GM23338 (cell line): ENCODE data around the gene OPN3. TPM values are rescaled to one million over a fixed set of nuclear protein-coding genes. Genes with fewer than 3 reads are reported as not detected.

Experiments
- ATAC-seq: fragments of 200-7000 bp; cut with Tn5 transposase; 3 replicates; pipeline ENCODE4 v1.9.1; 2020
- DNase-seq: peaks from one replicate; pipeline ENCODE4 v3.0.0-alpha.2; 2015; ENCODE audit warnings: low spot score
- H2AFZ ChIP-seq: fragments of 200-600 bp; sonication (generic); 2 replicates; pipeline ENCODE4 v1.8.0; 2016; ENCODE audit warnings: antibody characterized with exemption, mild to moderate bottlenecking, moderate library complexity
- H3F3A ChIP-seq: fragments of 200-600 bp; sonication (generic); replicated peaks from 2 replicates; pipeline ENCODE4 v1.8.0; 2017; ENCODE audit warnings: antibody characterized with exemption, mixed run types, low read depth
- H3K27ac ChIP-seq: fragments of 200-600 bp; sonication (generic); 2 replicates; pipeline ENCODE4 v1.6.1; 2016; ENCODE audit warnings: low read depth
- H3K27me3 ChIP-seq: fragments of 200-600 bp; sonication (generic); 2 replicates; pipeline ENCODE4 v1.8.0; 2016; ENCODE audit warnings: mild to moderate bottlenecking, mixed run types, moderate library complexity; ENCODE audit not compliant: insufficient read depth
- H3K36me3 ChIP-seq: fragments of 200-600 bp; sonication (generic); 2 replicates; pipeline ENCODE4 v1.8.0; 2016; ENCODE audit warnings: mild to moderate bottlenecking; ENCODE audit not compliant: insufficient read depth
- H3K4me1 ChIP-seq: fragments of 200-600 bp; sonication (generic); 2 replicates; pipeline ENCODE4 v1.8.0; 2016; ENCODE audit warnings: mild to moderate bottlenecking, moderate library complexity; ENCODE audit not compliant: insufficient read depth
- H3K4me2 ChIP-seq: fragments of 200-600 bp; sonication (generic); 2 replicates; pipeline ENCODE4 v1.7.1; 2017; ENCODE audit warnings: mixed run types
- H3K4me3 ChIP-seq: fragments of 200-600 bp; sonication (generic); 2 replicates; pipeline ENCODE4 v1.6.1; 2016; ENCODE audit warnings: mixed run types
- H3K79me2 ChIP-seq: fragments of 200-600 bp; sonication (generic); replicated peaks from 2 replicates; pipeline ENCODE4 v1.8.0; 2017; ENCODE audit warnings: mild to moderate bottlenecking; ENCODE audit not compliant: insufficient read depth
- H3K9me2 ChIP-seq: fragments of 200-600 bp; sonication (generic); 2 replicates; pipeline ENCODE4 v1.8.0; 2017; ENCODE audit not compliant: insufficient read depth
- H4K20me1 ChIP-seq: fragments of 200-600 bp; sonication (generic); replicated peaks from 2 replicates; pipeline ENCODE4 v1.8.0; 2017; ENCODE audit warnings: mild to moderate bottlenecking; ENCODE audit not compliant: insufficient read depth
- H3K27ac Mint-ChIP-seq: 2 replicates; pipeline ENCODE4 v1.8.0; 2020; ENCODE audit warnings: inconsistent platforms, mild to moderate bottlenecking, moderate library complexity, mixed read lengths
- H3K27me3 Mint-ChIP-seq: 3 replicates; pipeline ENCODE4 v1.8.0; 2022; ENCODE audit warnings: low read depth, mild to moderate bottlenecking, moderate library complexity, mixed read lengths, inconsistent platforms; ENCODE audit not compliant: insufficient read depth, poor library complexity
- H3K36me3 Mint-ChIP-seq: 3 replicates; pipeline ENCODE4 v1.8.0; 2021; ENCODE audit warnings: low read depth, mild to moderate bottlenecking, inconsistent platforms, moderate library complexity, mixed read lengths
- H3K4me1 Mint-ChIP-seq: 3 replicates; pipeline ENCODE4 v1.8.0; 2020; ENCODE audit warnings: mild to moderate bottlenecking, inconsistent platforms, mixed read lengths
- H3K4me3 Mint-ChIP-seq: 3 replicates; pipeline ENCODE4 v1.8.0; 2021; ENCODE audit warnings: moderate library complexity, mild to moderate bottlenecking, inconsistent platforms, mixed read lengths
- H3K9me3 Mint-ChIP-seq: 3 replicates; pipeline ENCODE4 v1.8.0; 2020; ENCODE audit warnings: moderate library complexity, mild to moderate bottlenecking, inconsistent platforms, mixed read lengths
- CREB1 ChIP-seq: fragments of 250-450 bp; sonication (Bioruptor Pico); IDR thresholded peaks from 2 replicates; pipeline ENCODE4 v1.5.0; 2020; ENCODE audit warnings: low read depth, mild to moderate bottlenecking, moderate library complexity
- CTCF ChIP-seq, 2 experiments: fragments of 200-600 bp in 1 of 2; sonication (generic) in 1 of 2; conservative IDR thresholded peaks; 2 replicates each; pipeline versions ENCODE4 v1.5.1 to v1.6.1; 2016 to 2017; ENCODE audit warnings: antibody characterized with exemption in 2 of 2, low read depth in 2 of 2, mild to moderate bottlenecking in 2 of 2, moderate library complexity in 1 of 2
- EZH2 ChIP-seq: fragments of 200-600 bp; sonication (generic); IDR thresholded peaks from one replicate; pipeline ENCODE4 v1.8.0; 2017; ENCODE audit warnings: antibody characterized with exemption, mild to moderate bottlenecking, low read depth; ENCODE audit not compliant: unreplicated experiment
- EZH2phosphoT487 ChIP-seq: fragments of 200-600 bp; sonication (generic); IDR thresholded peaks from one replicate; pipeline ENCODE4 v1.8.1; 2018; ENCODE audit warnings: antibody characterized with exemption; ENCODE audit not compliant: unreplicated experiment
- JUNB ChIP-seq: IDR thresholded peaks from one replicate; pipeline ENCODE4 v1.6.1; 2016; ENCODE audit warnings: antibody characterized with exemption; ENCODE audit not compliant: unreplicated experiment
- NANOG ChIP-seq: IDR thresholded peaks from 2 replicates; pipeline ENCODE4 v1.6.1; 2016; ENCODE audit warnings: antibody characterized with exemption, borderline replicate concordance
- POLR2AphosphoS5 ChIP-seq: IDR thresholded peaks from 2 replicates; pipeline ENCODE4 v1.6.1; 2016; ENCODE audit warnings: antibody characterized with exemption, low read depth
- REST ChIP-seq: IDR thresholded peaks from one replicate; pipeline ENCODE4 v1.6.1; 2018; ENCODE audit warnings: antibody characterized with exemption; ENCODE audit not compliant: unreplicated experiment
- STAT1 ChIP-seq: IDR thresholded peaks from one replicate; pipeline ENCODE4 v1.6.1; 2016; ENCODE audit warnings: antibody characterized with exemption; ENCODE audit not compliant: unreplicated experiment
- ZNF114 ChIP-seq: fragments of 250-450 bp; sonication (Bioruptor Pico); IDR thresholded peaks from 2 replicates; pipeline ENCODE4 v1.5.0; 2020; ENCODE audit warnings: mild to moderate bottlenecking, moderate library complexity
- ZNF331 ChIP-seq: fragments of 250-450 bp; sonication (Bioruptor Pico); IDR thresholded peaks from 2 replicates; pipeline ENCODE4 v1.5.0; 2020; ENCODE audit warnings: low read depth, mild to moderate bottlenecking, moderate library complexity
- polyA plus RNA-seq: library from polyadenylated mRNA; unstranded; fragments of >200 nt; fragmentation: Nextera tagmentation; extraction: Ambion mirVana; gene quantifications from 2 replicates; pipeline ENCODE4 v1.2.1, GENCODE V29; 2016
- total RNA-seq: library from RNA; depleted of rRNA; stranded (reverse); fragments of >200 nt; shearing (Covaris generic); gene quantifications from 2 replicates; pipeline ENCODE4 v1.2.3, GENCODE V29; 2014
- TF ChIP-seq, protein P1 (sequence below): IDR thresholded peaks from 2 replicates; pipeline ENCODE4 v1.6.1; 2016; ENCODE audit warnings: antibody characterized with exemption
- TF ChIP-seq, protein P2 (sequence below): fragments of 250-450 bp; sonication (Bioruptor Pico); IDR thresholded peaks from 2 replicates; pipeline ENCODE4 v1.5.0; 2020; ENCODE audit warnings: mild to moderate bottlenecking, moderate library complexity

The OPN3 gene
- total and polyA plus RNA-seq, 2 experiments from 2014 or later: 23.7 to 46.8 TPM

DNA sequence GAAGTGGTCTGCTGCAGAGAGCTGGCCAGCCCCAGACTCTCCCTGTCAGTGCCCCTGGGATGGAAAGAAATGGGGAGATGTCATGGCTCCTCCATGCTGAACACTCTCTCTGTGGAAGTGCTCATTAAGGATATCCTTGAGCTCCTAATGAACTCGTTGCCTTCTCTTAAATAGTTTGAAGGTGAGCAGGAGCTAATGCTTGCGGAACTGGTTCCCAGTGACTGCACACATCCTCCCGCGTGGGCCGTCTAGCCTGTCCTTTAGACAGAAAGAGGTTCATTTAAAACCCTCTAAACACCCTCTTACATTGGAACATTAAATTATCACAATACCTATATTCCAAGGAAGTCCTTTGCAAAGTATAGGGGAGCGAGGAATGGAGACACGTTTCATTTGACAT is 6.0 kb upstream of the OPN3 start:
- Histone ChIP-seq H3K27ac (no peak overlapping the region), H3K9me2 (no peaks in the 10 kb centered on the region; the same call in 1 of the 2 replicates), H3K4me3 (no peak overlapping the region), H3F3A (no peaks in the 10 kb centered on the region), H3K36me3 (0 out of 2 replicates have a peak, but pooled peaks cover 4% of the 10 kb centered on the region), H2AFZ (0 out of 2 replicates have a peak overlapping the region, but pooled peaks have one; percentile 52), H3K4me1 (no peaks in the 10 kb centered on the region), H3K79me2 (no peaks in the 10 kb centered on the region), H3K4me2 (no peak overlapping the region), H4K20me1 (no peaks in the 10 kb centered on the region), H3K27me3 (no peaks in the 10 kb centered on the region)
- no peak for ATAC-seq
- Mint-ChIP-seq H3K4me1 (peaks cover 14% of the 10 kb centered on the region), H3K9me3 (peaks cover 17% of the 10 kb centered on the region), H3K4me3 (no peak overlapping the region), H3K36me3 (peaks cover 14% of the 10 kb centered on the region), H3K27me3 (peaks cover 1% of the 10 kb centered on the region), H3K27ac (peak overlapping the region; percentile 13; the same call in 1 of the 2 replicates)
- DNase-seq: no peak
- no peak for TF ChIP-seq POLR2AphosphoS5
- TF ChIP-seq, protein P1, sequence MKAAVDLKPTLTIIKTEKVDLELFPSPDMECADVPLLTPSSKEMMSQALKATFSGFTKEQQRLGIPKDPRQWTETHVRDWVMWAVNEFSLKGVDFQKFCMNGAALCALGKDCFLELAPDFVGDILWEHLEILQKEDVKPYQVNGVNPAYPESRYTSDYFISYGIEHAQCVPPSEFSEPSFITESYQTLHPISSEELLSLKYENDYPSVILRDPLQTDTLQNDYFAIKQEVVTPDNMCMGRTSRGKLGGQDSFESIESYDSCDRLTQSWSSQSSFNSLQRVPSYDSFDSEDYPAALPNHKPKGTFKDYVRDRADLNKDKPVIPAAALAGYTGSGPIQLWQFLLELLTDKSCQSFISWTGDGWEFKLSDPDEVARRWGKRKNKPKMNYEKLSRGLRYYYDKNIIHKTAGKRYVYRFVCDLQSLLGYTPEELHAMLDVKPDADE: no peak
- TF ChIP-seq EZH2phosphoT487: no peak
- no peak for TF ChIP-seq STAT1
- no peak for TF ChIP-seq JUNB
- no peak for TF ChIP-seq CTCF (conservative IDR thresholded peaks at IDR 0.05; ENCODE audit: low read depth in 2 of 2)
- no peak for TF ChIP-seq CREB1 (CRISPR knock-in tag)
- no peak for TF ChIP-seq EZH2
- TF ChIP-seq ZNF114 (CRISPR knock-in tag): no peak
- TF ChIP-seq REST: no peak
- TF ChIP-seq, protein P2, sequence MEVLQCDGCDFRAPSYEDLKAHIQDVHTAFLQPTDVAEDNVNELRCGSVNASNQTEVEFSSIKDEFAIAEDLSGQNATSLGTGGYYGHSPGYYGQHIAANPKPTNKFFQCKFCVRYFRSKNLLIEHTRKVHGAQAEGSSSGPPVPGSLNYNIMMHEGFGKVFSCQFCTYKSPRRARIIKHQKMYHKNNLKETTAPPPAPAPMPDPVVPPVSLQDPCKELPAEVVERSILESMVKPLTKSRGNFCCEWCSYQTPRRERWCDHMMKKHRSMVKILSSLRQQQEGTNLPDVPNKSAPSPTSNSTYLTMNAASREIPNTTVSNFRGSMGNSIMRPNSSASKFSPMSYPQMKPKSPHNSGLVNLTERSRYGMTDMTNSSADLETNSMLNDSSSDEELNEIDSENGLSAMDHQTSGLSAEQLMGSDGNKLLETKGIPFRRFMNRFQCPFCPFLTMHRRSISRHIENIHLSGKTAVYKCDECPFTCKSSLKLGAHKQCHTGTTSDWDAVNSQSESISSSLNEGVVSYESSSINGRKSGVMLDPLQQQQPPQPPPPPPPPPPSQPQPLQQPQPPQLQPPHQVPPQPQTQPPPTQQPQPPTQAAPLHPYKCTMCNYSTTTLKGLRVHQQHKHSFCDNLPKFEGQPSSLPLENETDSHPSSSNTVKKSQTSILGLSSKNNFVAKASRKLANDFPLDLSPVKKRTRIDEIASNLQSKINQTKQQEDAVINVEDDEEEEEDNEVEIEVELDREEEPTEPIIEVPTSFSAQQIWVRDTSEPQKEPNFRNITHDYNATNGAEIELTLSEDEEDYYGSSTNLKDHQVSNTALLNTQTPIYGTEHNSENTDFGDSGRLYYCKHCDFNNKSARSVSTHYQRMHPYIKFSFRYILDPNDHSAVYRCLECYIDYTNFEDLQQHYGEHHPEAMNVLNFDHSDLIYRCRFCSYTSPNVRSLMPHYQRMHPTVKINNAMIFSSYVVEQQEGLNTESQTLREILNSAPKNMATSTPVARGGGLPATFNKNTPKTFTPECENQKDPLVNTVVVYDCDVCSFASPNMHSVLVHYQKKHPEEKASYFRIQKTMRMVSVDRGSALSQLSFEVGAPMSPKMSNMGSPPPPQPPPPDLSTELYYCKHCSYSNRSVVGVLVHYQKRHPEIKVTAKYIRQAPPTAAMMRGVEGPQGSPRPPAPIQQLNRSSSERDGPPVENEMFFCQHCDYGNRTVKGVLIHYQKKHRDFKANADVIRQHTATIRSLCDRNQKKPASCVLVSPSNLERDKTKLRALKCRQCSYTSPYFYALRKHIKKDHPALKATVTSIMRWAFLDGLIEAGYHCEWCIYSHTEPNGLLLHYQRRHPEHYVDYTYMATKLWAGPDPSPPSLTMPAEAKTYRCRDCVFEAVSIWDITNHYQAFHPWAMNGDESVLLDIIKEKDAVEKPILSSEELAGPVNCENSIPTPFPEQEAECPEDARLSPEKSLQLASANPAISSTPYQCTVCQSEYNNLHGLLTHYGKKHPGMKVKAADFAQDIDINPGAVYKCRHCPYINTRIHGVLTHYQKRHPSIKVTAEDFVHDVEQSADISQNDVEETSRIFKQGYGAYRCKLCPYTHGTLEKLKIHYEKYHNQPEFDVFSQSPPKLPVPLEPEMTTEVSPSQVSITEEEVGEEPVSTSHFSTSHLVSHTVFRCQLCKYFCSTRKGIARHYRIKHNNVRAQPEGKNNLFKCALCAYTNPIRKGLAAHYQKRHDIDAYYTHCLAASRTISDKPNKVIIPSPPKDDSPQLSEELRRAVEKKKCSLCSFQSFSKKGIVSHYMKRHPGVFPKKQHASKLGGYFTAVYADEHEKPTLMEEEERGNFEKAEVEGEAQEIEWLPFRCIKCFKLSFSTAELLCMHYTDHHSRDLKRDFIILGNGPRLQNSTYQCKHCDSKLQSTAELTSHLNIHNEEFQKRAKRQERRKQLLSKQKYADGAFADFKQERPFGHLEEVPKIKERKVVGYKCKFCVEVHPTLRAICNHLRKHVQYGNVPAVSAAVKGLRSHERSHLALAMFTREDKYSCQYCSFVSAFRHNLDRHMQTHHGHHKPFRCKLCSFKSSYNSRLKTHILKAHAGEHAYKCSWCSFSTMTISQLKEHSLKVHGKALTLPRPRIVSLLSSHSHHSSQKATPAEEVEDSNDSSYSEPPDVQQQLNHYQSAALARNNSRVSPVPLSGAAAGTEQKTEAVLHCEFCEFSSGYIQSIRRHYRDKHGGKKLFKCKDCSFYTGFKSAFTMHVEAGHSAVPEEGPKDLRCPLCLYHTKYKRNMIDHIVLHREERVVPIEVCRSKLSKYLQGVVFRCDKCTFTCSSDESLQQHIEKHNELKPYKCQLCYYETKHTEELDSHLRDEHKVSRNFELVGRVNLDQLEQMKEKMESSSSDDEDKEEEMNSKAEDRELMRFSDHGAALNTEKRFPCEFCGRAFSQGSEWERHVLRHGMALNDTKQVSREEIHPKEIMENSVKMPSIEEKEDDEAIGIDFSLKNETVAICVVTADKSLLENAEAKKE: no peak
- TF ChIP-seq ZNF331: no peak
- TF ChIP-seq NANOG: no peak
